GM20000 (cell line): ENCODE data around the gene PACRG.

ENCODE experiments used
- DNase-seq: peaks from one replicate; pipeline ENCODE4 v3.0.0; 2012; ENCODE audit warnings: low spot score
- TF ChIP-seq, protein P1 (sequence below): IDR thresholded peaks from 2 replicates; pipeline ENCODE4 v1.5.1; 2012; ENCODE audit warnings: mild to moderate bottlenecking, control low read depth; ENCODE audit errors: extremely low read depth, missing control alignments

Gene PACRG

DNA sequence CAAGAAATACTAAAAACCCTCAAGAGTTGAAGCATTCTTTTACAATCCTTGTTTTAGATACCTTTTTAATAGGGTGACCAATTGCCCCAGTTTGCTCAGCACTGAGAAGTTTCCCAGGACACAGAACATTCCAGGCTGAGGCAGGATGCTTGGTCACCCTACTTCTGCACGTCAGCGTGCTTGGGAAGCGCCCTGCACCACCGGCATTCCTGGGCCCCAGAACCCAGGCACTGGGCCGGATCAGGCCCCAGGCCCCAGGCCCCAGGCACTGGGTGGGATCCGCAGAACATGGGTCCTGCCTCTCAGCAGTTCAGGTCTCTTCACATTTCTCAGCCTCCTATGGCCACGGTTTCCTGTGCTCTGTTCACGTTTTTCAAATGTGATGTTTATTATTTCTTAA lies 472.9 kb downstream of the PACRG start:
- TF ChIP-seq, protein P1, sequence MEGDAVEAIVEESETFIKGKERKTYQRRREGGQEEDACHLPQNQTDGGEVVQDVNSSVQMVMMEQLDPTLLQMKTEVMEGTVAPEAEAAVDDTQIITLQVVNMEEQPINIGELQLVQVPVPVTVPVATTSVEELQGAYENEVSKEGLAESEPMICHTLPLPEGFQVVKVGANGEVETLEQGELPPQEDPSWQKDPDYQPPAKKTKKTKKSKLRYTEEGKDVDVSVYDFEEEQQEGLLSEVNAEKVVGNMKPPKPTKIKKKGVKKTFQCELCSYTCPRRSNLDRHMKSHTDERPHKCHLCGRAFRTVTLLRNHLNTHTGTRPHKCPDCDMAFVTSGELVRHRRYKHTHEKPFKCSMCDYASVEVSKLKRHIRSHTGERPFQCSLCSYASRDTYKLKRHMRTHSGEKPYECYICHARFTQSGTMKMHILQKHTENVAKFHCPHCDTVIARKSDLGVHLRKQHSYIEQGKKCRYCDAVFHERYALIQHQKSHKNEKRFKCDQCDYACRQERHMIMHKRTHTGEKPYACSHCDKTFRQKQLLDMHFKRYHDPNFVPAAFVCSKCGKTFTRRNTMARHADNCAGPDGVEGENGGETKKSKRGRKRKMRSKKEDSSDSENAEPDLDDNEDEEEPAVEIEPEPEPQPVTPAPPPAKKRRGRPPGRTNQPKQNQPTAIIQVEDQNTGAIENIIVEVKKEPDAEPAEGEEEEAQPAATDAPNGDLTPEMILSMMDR = no peak
- no peak for DNase-seq

DNA sequence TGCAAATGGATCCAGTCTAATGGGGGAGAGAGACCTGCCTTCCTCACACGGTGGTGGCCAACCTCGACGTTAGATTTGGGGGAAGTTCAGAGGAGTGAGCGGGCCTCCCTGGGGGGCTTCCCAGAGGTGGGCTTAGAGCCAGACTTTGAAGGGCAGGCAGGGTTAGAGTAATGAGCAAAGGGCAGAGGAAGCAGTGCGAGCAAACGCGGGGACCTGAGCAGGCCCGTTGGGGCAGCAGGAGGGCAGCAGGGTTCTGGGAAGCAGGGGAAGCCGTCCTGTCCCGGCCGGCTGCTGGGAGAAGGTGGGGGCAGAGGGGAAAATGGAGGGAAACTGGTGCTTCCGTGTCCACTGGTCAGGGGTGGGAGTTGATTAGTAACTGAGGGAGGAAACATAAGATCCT lies 474.1 kb downstream of the PACRG start:
- TF ChIP-seq, protein P1 = no peak
- no peak for DNase-seq

DNA sequence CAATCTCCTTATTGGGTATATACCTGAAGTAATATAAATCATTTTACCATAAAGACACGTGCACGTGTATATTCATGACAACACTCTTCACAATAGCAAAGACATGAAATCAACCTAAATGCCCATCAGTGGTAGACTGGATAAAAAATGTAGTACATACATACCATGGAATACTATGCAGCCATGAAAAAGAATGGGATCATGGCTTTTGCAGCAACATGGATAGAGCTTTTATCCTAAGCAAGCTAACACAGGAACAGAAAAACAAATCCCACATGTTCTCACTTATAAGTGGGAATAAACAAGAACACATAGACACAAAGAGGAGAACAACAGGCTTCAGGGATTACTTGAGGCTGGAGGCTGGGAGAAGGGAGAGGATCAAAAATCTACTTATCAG lies 478.4 kb downstream of the PACRG start:
- no peak for DNase-seq
- TF ChIP-seq, protein P1 = no peak

DNA sequence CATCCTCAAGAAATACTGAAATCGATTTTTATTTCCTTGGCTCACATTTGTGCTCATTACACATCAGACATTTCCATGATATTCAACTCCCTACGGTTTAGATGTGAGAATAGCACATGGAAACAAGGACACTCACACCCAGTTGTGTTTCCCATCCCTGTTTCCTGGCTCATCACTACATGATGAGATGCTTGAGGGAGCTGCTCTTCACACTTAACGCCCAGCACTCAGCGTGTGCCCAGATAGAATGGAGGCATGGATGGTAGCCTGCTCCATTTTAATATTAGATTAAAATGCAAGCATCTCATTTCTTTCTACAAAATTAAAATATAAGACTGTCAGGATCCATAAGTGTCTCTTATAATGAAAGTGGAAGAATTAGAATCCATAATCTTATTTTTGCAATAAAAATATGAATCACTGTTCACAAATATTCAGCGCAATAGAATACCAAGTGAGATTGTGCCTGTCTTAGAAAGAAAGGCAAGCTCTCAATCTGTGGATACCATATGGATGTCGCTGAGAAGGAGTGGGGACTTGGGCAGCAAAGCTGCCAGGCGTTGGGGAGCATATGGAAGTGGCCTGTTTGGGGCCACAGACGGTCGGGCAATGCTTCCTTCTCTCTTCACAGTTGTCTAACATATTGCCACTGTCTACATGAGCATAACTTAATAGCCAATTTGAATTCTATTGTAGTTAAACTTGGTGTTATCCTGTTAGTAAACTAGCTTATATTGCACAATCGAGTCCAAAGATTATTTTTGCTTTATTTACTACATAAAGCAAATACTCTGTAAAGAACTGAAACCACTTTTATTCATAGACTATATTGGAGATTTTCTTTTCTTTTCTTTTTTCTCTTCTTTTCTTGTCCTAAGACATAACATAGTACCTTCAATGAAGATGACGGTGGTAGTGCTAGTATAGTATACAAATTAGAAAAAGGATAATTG lies 479.9 kb downstream of the PACRG start:
- TF ChIP-seq, protein P1 = no peak

DNA sequence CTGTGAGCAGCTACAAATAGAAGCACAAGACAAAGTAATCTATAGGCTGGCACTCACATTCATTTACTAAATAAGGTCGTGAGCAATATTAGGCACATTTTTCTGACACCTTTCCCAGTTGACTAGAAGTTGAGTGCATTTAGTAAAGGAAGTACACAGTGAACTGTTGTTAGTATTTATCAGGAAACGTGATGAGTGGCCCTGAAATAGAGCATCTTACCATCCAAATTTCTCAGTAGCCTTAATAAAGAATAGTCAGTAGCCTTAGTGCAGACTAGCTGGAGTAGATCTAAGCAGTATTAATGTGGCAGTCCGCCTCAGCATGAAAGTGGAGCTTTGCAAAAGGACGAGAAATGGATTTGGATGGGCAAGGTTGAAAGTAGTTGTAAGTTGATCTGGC lies 481.2 kb downstream of the PACRG start:
- DNase-seq = no peak
- TF ChIP-seq, protein P1 = no peak

More for the DNA sequence above, 479.9 kb downstream of the PACRG start:
- DNase-seq = no peak

DNA sequence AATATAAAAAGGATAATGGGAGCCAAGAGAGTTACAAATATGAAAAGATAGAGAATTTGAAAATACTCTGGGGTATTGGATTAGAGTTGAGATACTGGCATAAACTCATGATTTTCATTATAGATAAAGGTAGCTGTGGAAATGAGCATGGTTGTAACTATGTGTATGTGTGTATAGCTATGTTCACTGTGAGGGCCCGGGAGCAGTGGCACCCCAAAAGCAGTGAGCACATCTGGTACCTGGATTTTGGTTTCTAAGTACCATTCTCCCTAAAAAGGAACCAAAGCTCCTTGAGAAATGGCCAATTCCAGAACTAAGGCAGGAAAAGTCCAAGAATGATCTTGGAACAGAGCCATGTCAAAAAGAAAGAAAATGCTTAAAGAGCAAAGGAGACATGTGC lies 484.3 kb downstream of the PACRG start:
- TF ChIP-seq, protein P1 = no peak
- no peak for DNase-seq

DNA sequence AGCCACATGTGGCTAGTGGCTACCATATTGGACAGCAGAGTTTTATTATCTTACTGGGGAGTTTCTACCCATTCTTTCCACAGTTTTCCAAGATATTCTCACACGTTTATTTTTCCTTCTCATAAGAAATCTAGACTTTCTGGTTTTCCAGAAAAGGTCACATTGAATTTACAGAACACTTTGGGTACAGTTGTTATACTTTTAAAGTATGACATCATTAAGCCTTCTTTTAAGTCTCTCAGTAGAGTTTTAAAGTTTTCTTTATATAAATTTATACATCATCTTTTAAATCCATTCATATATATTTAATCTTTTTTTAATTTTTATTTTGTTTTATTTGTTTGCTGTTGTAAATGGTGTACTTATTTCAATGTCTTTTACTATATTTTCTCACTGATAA lies 486.5 kb downstream of the PACRG start:
- no peak for DNase-seq
- TF ChIP-seq, protein P1 = no peak
